CD14-positive monocyte (primary cell): Measurements from ENCODE around the gene GPRC5C. TPM values are rescaled to one million over a fixed set of nuclear protein-coding genes. Genes with fewer than 3 reads are reported as not detected.
A peak's percentile ranks its signal among the peaks of the same experiment; 100 is the strongest.

Source experiments
- DNase-seq, 3 donors: peaks; one replicate each; pipeline ENCODE4 v3.0.0-alpha.2; 2011 to 2022
- H2AFZ ChIP-seq: 2 replicates; pipeline ENCODE4 v1.6.0; 2012; ENCODE audit warnings: mild to moderate bottlenecking, low read depth, low read length, inconsistent platforms; ENCODE audit not compliant: insufficient read depth, poor library complexity, severe bottlenecking
- H3K27ac ChIP-seq, 2 donors: 1 replicate in 1 of 2; 2 replicates in 1 of 2; pipeline ENCODE4 v1.5.1; 2012 to 2013; ENCODE audit warnings: low read length in 2 of 2, control low read depth in 1 of 2, inconsistent platforms in 1 of 2, low read depth in 1 of 2, mild to moderate bottlenecking in 1 of 2
- H3K27me3 ChIP-seq, 2 donors: one replicate each; pipeline versions ENCODE4 v1.6.0 to v1.6.1; 2011 to 2013; ENCODE audit warnings: low read length in 2 of 2; ENCODE audit not compliant: control insufficient read depth in 2 of 2, insufficient read depth in 2 of 2
- H3K36me3 ChIP-seq, 2 donors: replicated peaks in 1 of 2; 1 replicate in 1 of 2; 2 replicates in 1 of 2; pipeline versions ENCODE4 v1.5.1 to v1.6.1; 2012 to 2013; ENCODE audit warnings: low read length in 2 of 2, control low read depth in 1 of 2, inconsistent platforms in 1 of 2, mild to moderate bottlenecking in 1 of 2; ENCODE audit not compliant: insufficient read depth in 2 of 2, control insufficient read depth in 1 of 2
- H3K4me1 ChIP-seq, 2 donors: 1 replicate in 1 of 2; 2 replicates in 1 of 2; pipeline versions ENCODE4 v1.5.1 to v1.6.1; 2012 to 2013; ENCODE audit warnings: low read length in 2 of 2, control low read depth in 1 of 2, inconsistent platforms in 1 of 2, mild to moderate bottlenecking in 1 of 2, moderate library complexity in 1 of 2; ENCODE audit not compliant: insufficient read depth in 2 of 2, control insufficient read depth in 1 of 2
- H3K4me2 ChIP-seq: replicated peaks from 2 replicates; pipeline ENCODE3; 2012; ENCODE audit warnings: low read length, moderate library complexity, mild to moderate bottlenecking; ENCODE audit not compliant: poor library complexity, severe bottlenecking; ENCODE audit errors: extremely low read depth
- H3K4me3 ChIP-seq, 3 experiments: fragments of 200-600 bp in 1 of 3; sonication (generic) in 1 of 3; replicated peaks in 1 of 3; 1 replicate in 2 of 3; 2 replicates in 1 of 3; pipeline ENCODE4 v1.5.1; 2011 to 2013; ENCODE audit warnings: low read length in 3 of 3, mild to moderate bottlenecking in 3 of 3, control low read depth in 2 of 3, low read depth in 2 of 3, inconsistent platforms in 1 of 3, moderate library complexity in 1 of 3
- H3K79me2 ChIP-seq: 2 replicates; pipeline ENCODE4 v1.6.0; 2012; ENCODE audit warnings: mild to moderate bottlenecking, control low read depth, inconsistent platforms, low read length, moderate library complexity; ENCODE audit not compliant: insufficient read depth
- H3K9ac ChIP-seq: 2 replicates; pipeline ENCODE4 v1.6.0; 2017; ENCODE audit warnings: low read length, mild to moderate bottlenecking; ENCODE audit not compliant: insufficient read depth, poor library complexity, severe bottlenecking
- H3K9me3 ChIP-seq, 2 donors: replicated peaks in 1 of 2; 1 replicate in 1 of 2; 2 replicates in 1 of 2; pipeline versions ENCODE4 v1.5.1 to v1.6.1; 2012 to 2013; ENCODE audit warnings: low read length in 2 of 2, control low read depth in 1 of 2; ENCODE audit not compliant: control insufficient read depth in 1 of 2, insufficient read depth in 1 of 2
- H4K20me1 ChIP-seq: 2 replicates; pipeline ENCODE4 v1.6.0; 2012; ENCODE audit warnings: mild to moderate bottlenecking, low read length, control low read depth, moderate library complexity; ENCODE audit not compliant: insufficient read depth
- H3K27ac Mint-ChIP-seq, 7 donors: one replicate each; pipeline ENCODE4 v1.8.0; 2020; ENCODE audit warnings: mild to moderate bottlenecking in 7 of 7, mixed read lengths in 7 of 7, moderate library complexity in 6 of 7, inconsistent platforms in 2 of 7
- H3K27me3 Mint-ChIP-seq, 3 donors: one replicate each; pipeline ENCODE4 v1.8.0; 2021 to 2022; ENCODE audit warnings: low read depth in 3 of 3, mild to moderate bottlenecking in 3 of 3, mixed read lengths in 3 of 3, moderate library complexity in 3 of 3, inconsistent platforms in 1 of 3
- H3K36me3 Mint-ChIP-seq, 2 donors: one replicate each; pipeline ENCODE4 v1.8.0; 2020; ENCODE audit warnings: mixed read lengths in 2 of 2, inconsistent platforms in 1 of 2, mild to moderate bottlenecking in 1 of 2
- H3K4me1 Mint-ChIP-seq: one replicate; pipeline ENCODE4 v1.8.0; 2020; ENCODE audit warnings: mild to moderate bottlenecking, mixed read lengths
- H3K4me3 Mint-ChIP-seq, 2 donors: one replicate each; pipeline ENCODE4 v1.8.0; 2020; ENCODE audit warnings: mild to moderate bottlenecking in 2 of 2, mixed read lengths in 2 of 2, moderate library complexity in 1 of 2
- H3K9me3 Mint-ChIP-seq, 7 donors: one replicate each; pipeline ENCODE4 v1.8.0; 2020 to 2022; ENCODE audit warnings: mixed read lengths in 7 of 7, mild to moderate bottlenecking in 6 of 7, moderate library complexity in 6 of 7, inconsistent platforms in 2 of 7
- CTCF ChIP-seq: fragments of 200-600 bp; IDR thresholded peaks from one replicate; pipeline ENCODE4 v1.8.0; 2022; ENCODE audit warnings: antibody characterized with exemption, mild to moderate bottlenecking
- WGBS: methylation state at CpG from one replicate; pipeline ENCODE4 v1.1.5; 2013; ENCODE audit warnings: missing lambda C conversion rate; ENCODE audit not compliant: insufficient coverage; 5-methylcytosine and 5-hydroxymethylcytosine counted together
- intact Hi-C, 2 donors: fragments of 100-400 bp; cut with micrococcal nuclease; formaldehyde crosslinking; loops; one replicate each; pipeline versions ENCODE4 v1.15.0 to v1.15.1; 2023
- polyA plus RNA-seq, 3 donors: library from polyadenylated mRNA; depleted of rRNA in 1 of 3; unstranded in 2 of 3; stranded (reverse) in 1 of 3; fragments of 300-500 nt in 2 of 3; fragments of >200 nt in 1 of 3; fragmentation: Illumina TruSeq in 2 of 3; gene quantifications; 1 replicate in 2 of 3; 2 replicates in 1 of 3; pipeline ENCODE4 v1.2.3, GENCODE V29; 2012 to 2021

Gene GPRC5C
- polyA plus RNA-seq, 3 donors: 0.47 to 3.3 (median 1.9) TPM

DNA sequence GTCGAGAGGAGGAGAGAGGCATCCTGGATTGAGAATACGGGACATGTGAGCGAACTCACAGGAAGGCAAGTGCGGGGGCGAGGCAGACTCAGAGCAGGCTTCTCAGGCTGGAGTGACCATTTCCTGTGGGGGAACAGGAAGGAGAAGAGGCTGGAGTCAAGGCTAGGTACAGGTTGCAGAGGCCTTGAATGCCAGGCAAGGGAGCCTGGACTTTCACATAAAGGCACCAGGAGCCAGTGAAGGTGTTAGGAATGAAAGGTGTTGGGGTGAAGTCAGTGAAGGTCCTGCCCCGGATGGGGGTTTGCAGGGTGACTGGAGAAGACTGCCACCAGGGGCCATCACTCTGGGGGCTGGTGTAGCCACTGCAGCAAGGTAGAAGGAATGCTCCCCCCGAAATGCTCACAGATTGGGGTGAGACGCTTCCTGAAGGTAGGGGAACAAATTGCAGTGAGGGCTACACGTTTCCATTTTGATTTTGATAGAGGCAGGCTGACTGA lies 5.3 kb upstream of the GPRC5C start:
- intact Hi-C loops: no loop called here
- Mint-ChIP-seq H3K27me3 (peaks cover 46 to 68% (median 60%) of the 10 kb centered on the region in 3 donors), H3K27ac (peak overlapping the region in 1 of 7 donors; percentile 57), H3K36me3 (peaks cover 3 to 6% of the 10 kb centered on the region in 2 donors), H3K4me1 (peaks cover 13% of the 10 kb centered on the region), H3K9me3 (peaks cover 0 to 16% (median 7%) of the 10 kb centered on the region in 7 donors), H3K4me3 (no peak overlapping the region)
- H3K4me3 ChIP-seq: no peak overlapping the region
- H3K4me1 ChIP-seq: peaks cover 15 to 16% of the 10 kb centered on the region in 2 donors
- no peak for TF ChIP-seq CTCF
- H3K9me3 ChIP-seq: peaks cover 0 to 15% of the 10 kb centered on the region in 2 donors
- no peak overlapping the region for H3K9ac ChIP-seq
- peaks cover 18 to 38% of the 10 kb centered on the region in 2 donors for H3K27me3 ChIP-seq
- 88% methylated on average over 8 of the region's 9 CpGs for WGBS
- H4K20me1 ChIP-seq: no peaks in the 10 kb centered on the region
- H3K4me2 ChIP-seq: no peak overlapping the region
- H2AFZ ChIP-seq: no peak overlapping the region
- DNase-seq: no peak
- no peaks in the 10 kb centered on the region for H3K79me2 ChIP-seq
- no peaks in the 10 kb centered on the region for H3K36me3 ChIP-seq
- no peak overlapping the region for H3K27ac ChIP-seq

DNA sequence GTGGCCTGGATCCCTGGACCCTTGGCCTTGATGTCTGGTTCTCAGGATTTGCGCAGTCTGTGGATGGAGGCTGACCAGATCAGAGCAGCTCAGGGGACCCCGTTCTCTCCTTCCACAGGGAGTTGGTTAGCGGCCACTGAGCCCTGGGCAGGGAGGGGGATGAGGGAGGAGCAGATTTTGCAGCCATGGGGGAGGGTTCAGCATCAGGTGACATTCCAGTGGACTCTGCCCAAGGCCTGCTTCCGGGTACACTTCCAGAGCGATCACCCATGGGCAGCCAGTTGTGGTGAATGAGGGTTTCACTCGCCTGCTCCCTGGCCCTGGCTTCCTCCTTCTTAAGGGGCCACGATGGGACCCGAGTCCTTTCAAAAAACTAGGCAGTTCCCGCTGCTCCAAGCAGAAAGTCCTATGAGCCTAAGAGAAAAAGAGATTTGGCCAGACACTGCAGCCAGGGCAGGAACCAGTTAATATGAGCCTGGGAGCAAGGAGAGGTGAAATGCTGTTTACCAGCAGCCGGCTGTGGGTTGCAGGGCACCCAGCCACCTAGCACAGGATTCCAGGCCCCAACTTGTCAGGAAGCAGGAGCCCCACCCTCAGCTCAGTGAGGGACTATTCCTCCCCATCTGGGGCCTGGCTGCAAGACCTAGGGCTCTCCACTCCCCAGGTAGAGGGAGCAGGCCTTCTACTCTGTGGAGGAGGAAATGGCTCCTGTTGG lies 4.7 kb upstream of the GPRC5C start:
- H3K9me3 ChIP-seq: peaks cover 0 to 16% of the 10 kb centered on the region in 2 donors
- H3K27me3 ChIP-seq: peaks cover 23 to 44% of the 10 kb centered on the region in 2 donors
- no peak overlapping the region for H2AFZ ChIP-seq
- H3K4me3 Mint-ChIP-seq: no peak overlapping the region
- H3K27me3 Mint-ChIP-seq: peaks cover 52 to 72% (median 64%) of the 10 kb centered on the region in 3 donors
- H3K9ac ChIP-seq: no peak overlapping the region
- H3K4me1 ChIP-seq: peaks cover 21 to 22% of the 10 kb centered on the region in 2 donors
- WGBS: 73% methylated on average over 10 of the region's 10 CpGs
- intact Hi-C loops: no loop called here
- H4K20me1 ChIP-seq: no peaks in the 10 kb centered on the region
- H3K36me3 ChIP-seq: no peaks in the 10 kb centered on the region
- no peak for TF ChIP-seq CTCF
- H3K9me3 Mint-ChIP-seq: peaks cover 0 to 19% (median 9%) of the 10 kb centered on the region in 7 donors
- H3K4me3 ChIP-seq: no peak overlapping the region
- no peaks in the 10 kb centered on the region for H3K79me2 ChIP-seq
- no peak overlapping the region for H3K4me2 ChIP-seq
- H3K4me1 Mint-ChIP-seq: peaks cover 18% of the 10 kb centered on the region
- H3K27ac Mint-ChIP-seq: no peak overlapping the region
- DNase-seq: no peak
- H3K27ac ChIP-seq: no peak overlapping the region
- H3K36me3 Mint-ChIP-seq: peaks cover 3 to 8% of the 10 kb centered on the region in 2 donors
